ENCODE measurements around the gene NR6A1.

The NR6A1 gene

DNA sequence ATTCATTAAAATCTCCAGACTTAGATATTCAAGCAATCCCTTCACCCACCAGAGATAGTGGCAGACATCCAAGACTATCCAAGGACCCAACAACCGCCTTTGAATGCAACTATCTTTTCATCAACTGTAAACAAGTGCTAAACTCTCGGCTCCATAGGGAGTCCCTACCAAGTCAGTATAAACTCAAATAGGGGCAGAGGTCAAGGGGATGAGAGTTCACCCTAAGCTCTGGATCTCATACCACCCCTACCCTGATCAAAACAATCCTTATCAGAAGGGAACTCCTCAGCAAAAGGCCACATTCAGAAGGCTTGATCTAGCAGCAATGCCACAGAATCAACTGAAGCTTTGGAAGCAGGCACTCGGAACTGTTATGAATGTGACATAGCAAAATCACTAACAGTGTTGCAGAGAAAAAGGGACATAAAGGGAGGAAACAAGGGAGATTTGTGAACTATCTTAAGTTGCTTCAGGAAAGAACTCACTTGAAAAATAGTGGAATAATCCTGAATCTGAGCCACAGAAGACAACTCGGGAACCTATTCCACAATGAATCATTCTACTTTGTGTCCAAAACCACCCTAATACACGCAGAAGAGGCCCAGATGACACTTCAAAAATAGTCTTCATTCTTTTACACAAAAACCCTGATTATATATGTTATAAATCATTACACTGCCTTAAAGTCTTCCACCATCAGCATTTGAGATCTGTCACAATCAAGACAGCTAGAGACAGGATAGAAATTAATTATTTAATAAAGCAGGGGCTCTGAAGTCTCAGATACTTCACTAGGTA, 49.8 kb downstream of the NR6A1 start:
- DNase-seq: no peak

DNA sequence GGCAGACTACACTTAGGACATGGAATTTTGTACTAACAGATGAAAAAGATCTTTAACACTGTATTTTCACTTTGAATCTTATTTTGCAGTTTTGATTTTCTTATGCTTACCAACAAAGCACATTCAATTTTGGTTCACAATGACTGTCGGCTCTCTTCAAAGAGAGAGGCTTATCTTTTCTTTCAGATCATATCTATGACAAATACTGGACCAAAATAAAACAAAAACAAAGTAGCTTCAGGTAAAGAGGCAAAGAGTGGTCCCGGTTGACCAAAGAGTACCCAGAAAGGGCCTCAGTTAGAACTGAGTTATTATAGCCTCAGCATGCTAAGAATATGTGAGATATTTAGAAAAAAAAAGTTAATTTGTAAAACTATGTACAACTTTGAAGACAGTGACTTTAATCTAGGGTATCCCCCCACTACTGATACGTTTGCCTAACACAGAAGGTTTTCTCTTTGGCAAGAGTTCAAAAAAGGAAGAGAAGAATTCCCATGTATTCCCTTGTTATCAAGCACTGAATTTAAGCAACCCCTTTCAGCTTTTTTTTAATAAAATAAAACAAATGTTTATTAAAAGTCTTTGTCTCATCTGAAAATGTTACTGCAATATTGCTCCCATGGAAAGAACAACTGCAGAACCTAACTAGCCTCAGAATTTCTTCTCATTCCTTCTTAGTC, 50.5 kb downstream of the NR6A1 start:
- DNase-seq: no peak

DNA sequence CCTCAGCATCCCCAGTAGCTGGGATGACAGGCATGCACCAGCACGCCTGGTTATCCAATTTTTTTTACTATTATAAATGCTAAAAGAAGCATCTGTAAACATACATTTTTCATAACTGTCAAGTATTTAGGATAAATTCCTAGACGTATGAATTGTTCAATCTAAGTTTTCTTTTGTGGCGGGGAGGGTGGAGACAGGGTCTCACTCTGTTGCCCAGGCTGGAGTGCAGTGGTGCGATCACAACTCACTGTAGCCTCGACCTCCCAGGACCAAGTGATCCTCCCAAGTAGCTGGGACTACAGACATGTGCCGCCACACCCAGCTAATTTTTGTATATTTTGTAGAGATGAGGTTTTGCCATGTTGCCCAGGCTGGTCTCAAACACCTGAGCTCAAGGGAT, 52.2 kb downstream of the NR6A1 start:
- no peak for DNase-seq

DNA sequence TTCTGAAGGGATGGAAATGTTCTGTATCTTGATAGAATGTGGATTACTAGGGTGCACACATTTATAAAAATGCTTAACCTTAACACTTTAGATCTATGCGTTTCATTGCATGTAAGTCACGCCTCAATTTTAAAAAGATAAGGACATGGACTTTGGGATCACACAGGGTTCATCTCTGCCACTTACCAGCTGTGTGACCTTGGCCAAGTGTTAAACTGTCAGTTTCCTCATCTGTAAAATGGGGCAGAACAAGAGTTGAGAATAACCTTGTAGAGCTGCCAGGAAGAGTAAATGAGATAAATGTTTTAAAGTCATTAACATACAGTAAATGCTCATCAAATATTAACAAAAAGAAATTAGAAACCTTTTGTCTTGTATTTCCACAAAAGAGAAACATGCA, 53.5 kb downstream of the NR6A1 start:
- no peak for DNase-seq

DNA sequence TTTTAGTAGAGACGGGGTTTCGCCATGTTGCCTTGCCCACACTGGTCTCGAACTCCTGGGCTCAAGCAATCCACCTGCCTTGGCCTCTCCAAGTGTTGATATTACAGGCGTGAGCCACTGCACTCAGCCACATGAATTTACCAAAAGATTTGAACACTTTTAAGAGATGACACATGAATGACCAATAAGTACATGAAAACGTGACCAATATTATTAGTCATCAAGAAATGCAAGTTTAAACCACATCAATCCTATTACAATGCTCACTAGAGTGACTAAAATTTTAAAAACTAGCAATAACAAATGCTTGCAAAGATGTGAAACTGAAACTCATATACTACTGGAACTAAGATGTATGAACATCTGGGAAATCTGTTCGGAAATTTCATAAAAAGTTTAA, 54.3 kb downstream of the NR6A1 start:
- no peak for DNase-seq

DNA sequence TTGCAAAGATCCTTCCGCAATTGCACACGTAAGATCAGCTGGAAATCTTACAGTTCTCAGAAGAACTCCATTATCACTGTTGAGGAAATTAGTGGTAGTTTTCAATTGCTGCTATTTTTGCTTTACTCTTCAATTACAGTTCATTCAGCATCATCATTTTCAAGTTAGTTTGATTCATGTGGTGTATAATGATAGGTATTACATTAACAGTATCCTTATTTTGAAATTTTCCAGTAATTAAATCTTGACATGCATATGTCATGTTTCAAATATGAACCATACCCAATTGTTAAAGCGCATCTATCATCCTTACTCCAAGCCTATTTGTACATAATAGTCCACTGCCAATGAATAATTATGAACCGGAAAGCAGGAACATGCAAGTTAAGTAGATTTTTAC, 60.3 kb downstream of the NR6A1 start:
- no peak for DNase-seq

DNA sequence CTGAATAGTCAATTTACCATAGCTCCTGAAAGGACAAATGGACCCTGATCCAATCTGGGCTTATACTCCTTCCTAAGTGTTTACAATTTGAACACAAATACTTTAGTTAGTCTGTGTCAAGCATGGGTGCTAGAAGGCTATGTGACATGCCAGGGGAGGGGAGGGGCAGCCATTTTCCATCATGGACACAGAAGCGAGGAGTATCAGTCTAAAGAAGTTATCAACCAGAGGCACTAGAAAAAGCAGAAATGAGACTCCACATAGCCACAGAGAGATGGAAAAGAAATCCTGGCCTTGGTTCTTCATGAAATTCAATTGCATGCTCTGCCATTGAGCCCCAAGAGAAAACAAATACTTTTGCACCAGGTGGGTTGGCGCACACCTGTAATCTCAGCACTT, 61.8 kb downstream of the NR6A1 start:
- no peak for DNase-seq

DNA sequence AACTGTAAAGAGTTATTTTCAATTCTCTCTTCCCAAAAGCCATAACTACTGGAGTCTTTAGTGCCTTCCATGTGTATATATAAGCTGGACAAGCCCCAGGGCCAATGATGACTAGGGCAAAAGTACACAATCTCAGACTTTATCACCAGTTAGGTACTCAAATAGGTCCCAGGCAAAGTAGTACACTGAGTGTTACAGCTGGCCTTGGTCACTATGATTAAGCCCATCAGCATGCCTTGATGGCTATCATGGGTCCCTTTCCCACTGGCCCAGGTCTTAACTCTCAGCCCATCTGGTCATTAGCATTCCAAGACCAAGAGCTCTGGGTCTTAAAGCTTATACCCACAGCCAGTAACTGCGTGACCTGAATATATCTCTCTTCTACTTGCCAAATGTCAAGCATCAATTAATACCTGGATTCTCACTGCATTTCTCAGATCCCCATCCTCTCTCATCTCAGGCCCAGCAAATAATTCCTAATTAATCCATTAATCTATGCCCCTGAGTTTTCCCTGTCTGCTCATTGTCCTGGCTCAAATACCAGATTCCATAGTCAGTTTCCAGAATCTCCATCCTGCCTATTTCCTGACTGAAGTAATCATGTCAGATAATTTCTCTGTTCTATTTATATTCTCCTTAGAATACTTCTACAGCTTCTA, 62.3 kb downstream of the NR6A1 start:
- no peak for DNase-seq

DNA sequence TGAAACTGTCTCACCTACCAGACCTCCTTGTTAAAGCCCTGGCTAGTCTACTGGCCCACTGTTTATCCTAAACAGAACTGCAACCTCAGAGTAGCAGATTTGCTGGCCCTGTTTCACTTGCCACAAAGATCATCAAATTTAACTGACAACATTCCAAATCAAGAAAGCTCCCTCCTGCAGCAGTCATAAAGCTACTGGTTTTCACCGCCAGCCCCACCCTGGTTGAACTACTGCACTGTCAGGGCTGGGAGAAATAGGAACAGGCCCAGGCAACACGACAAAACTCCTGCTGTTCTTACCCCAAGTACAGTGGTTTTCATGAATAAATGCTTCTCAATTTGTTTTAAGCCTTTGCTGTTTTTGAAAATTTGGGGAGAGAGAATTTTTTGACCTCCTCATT, 63.0 kb downstream of the NR6A1 start:
- DNase-seq: no peak

DNA sequence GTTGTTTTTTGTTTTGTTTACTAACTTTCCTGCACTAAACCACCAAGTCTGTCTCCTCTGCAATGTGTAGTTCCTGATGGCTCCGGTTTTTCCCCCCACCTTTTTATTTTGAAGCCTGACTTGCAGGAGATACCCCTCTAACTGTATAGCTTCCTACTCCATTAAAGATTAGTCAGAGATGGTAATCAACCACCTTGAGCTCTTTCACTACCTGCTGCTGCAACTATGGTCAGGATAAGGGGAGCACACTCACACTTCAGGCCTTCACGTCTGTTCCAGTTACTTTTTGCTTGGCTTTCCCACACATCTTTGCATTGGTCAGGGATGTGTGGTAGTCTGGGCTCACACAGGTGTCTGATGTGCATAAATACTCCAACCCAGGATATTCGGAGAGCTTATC, 63.4 kb downstream of the NR6A1 start:
- DNase-seq: no peak

DNA sequence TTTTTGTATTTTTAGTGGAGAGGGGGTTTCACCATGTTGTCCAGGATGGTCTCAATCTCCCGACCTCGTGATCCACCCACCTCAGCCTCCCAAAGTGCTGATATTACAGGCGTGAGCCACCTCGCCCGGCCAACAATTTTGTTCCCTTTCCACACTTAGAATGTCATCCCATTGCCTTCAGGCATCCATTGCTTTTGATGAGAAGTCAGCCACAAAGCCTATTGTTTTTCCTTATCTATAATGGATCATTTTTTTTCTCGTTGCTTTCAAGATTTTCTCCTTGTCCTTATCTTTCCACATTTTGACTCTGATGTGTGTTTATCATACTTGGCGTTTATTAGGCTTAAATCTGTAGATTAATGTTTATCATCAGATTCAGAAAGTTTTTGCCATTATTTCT, 64.4 kb downstream of the NR6A1 start:
- DNase-seq: no peak

DNA sequence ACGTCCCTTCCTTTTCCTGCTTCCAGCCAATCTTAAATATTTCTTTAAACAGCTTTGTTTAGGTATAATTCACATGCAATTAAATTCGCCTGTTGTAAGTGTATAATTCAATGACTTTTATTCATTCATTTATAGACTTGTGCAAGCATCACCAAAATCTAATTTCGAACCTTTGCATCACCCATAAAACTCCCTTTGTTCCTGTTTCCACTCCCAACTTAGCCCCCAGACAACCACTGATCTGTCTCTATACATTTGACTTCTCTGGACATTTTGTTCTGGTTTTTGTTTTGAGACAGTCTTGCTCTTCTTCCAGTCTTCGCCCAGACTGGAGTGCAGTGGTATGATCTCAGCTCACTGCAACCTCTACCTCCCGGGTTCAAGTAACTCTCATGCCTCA, 71.5 kb downstream of the NR6A1 start:
- DNase-seq: no peak

DNA sequence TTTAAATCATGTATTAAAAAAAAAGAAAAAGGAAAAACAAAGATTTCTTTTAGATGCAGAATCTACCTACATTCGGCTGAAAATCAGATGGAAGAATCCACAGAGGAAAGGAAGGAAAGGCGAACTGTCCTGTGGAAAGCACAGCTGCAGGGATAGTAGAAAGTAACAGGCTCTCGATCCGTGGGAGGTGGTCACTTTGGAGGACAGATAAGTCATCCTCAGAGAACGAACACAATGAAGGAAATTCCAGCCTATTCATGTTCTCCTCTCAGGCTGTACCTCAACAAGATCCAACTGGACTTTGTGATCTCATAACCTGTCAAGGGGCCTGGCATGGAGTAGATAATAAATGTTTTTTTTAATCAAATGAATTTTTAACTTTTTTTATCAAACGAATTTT, 72.8 kb downstream of the NR6A1 start:
- DNase-seq: no peak

DNA sequence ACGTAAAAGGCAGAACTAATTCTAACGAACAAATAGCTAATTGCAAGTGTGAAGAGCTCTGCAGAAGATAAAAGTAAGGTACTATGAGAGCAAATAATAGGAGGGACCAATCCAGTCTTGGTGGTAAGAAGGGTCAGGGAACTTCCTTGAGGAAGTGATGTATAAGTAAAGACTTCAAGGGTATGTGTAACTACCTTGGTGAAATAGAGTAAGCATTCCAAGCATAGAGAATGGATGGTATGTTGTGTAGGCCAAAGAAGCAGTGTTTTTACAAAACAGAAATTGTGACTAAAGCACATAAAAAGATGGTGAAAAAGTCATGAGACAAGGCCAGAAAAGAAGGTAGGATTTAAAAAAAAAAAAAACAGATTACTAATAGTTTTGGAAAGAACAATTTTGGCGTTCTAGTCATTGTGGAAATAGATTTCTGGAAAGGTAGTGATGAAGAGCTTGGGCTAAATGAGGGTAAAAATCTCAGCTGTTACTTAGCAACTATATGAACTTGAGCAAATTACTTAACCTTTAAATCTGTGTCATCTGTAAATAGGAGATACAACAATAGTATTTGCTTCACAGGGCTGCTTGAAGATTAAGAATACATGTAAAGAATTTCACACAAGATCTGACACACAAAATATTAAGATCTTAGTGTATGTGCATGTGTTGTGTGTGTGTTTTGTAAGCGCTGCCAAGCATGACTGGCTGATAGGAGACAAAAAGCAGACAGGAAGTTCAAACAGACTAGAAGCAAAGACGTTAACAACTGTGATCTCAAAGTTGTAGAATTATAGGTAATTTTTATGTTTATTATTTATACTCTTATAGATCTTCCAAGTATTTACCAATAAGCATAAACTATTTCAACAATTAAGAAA, 73.5 kb downstream of the NR6A1 start:
- no peak for DNase-seq

DNA sequence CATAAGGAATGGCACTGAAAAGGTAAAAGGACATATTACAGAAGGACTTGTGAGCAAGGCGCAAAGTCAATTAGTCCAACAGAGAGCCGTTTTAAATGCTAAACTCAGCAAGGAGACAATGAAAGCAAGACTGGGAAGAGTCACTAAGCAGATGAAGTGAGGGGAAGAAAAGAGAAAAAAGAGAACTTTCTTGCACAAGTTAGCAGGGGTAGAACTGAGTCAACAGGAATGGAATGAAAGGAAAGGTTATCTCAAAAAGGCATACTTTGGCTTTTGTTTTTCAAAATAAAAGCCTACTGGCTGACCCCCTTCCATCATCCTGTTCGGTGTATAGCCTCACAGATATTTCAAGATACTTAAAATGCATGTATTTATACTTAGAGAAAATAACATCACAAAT, 75.0 kb downstream of the NR6A1 start:
- no peak for DNase-seq

DNA sequence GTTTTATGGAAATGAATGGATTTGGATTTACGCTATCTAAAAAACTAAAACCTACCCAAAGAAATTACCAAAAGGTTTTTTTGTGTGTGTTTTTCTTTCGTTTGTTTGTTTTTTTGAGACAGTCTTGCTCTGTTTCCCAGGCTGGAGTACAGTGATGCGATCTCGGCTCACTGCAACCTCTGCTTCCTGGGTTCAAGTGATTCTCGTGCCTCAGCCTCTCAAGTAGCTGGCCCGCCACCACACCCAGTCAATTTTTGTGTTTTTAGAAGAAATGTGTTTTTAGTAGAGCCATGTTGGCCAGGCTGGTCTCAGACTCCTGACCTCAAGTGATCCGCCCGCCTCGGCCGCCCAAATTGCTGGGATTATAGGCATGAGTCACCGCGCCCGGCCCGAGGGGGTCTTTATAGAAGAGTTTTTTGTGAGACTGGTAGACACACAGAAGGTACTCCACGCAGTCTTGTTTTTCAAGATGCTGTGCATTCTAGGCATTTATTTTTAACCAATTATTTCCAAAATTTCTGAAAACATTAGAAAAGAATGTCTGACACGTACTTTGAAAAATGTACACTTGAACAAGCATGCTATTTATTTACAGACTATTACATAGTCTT, 75.7 kb downstream of the NR6A1 start:
- DNase-seq: no peak

DNA sequence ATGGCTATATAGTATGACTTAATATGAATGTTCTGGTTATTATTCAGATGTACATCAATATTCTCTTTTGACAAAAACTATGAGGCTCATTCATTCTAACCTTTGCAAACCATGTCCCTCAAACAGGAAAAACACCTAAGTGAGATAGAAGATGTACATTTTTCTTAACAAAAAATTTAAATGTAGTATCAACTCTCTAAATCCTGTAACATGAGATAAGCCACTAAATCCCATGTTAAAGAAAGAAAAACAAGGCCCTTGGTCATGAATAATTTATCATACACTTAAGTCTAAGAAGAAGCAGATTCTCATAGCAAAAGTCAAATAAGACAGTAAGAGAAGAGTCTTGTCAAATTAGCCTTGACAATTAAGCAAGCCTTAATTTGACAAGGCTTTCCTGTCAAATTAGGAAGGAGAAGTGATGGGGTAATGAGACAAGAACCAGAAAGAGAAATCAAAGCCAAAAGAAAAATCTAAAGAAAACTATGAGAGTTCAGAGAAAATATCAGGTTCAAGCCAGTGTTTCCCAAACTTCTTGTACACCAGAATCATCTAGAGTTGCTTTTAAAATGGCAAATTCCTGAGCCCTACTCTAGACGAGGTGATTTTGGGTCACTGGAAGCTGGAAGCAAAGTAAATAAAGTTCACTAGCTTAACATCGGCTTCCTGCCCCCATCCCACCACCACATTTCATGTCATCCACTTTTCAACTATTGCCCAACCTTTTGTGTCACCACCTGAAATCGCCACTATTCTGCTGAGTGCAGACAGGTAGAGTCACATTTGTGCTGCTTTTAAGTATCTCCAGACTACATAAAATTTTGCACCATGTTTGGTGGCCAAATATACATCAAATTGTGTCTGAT, 76.5 kb downstream of the NR6A1 start:
- DNase-seq: no peak

DNA sequence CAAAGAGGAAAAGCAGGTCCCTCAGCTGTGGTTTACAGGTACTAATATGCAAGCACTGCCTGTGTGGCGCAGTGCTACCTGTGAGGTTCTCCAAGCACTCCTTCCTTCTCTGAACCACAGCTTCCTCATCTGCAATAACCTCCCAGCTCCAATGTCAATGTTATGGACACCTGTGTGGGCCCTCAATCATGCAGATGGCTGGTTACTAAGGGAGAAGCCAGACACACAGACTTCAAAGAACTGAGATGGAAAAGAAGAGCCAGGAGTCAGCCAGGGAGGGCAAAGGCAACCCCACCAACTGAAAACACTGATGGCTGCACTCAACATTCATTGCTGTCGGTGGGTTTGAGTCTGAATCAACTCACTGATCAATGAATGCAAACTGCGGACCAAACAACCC, 77.7 kb downstream of the NR6A1 start:
- DNase-seq: no peak

DNA sequence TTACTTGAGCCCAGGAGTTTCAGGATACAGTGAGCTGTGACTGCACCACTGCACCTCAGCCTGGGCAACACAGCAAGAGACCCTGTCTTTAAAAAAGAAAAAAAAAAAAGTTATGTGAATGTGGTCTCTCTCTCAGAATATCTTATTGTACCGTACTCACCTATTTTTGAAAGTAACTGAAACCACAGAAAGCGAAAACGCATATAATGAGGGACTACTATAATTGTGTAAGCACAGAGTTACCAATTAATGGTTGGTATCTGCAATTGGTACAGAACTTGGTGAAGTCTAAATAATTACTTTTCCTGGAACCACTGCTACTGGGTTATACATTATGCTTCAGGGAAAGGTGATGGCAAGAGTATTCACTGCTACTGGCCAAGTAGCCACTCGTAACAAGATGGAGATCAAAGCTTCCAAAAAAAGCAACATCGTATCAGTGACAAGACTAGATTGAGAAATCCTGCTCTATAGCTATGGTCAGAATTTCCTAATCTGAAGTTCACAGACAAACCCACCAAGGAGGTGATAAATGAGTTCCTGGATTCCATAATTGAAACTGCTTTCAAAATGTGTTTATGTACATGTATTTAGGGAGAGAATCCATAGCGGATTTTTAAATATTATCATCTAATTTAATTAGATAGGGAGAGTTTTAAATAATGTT, 82.7 kb downstream of the NR6A1 start:
- DNase-seq: no peak

DNA sequence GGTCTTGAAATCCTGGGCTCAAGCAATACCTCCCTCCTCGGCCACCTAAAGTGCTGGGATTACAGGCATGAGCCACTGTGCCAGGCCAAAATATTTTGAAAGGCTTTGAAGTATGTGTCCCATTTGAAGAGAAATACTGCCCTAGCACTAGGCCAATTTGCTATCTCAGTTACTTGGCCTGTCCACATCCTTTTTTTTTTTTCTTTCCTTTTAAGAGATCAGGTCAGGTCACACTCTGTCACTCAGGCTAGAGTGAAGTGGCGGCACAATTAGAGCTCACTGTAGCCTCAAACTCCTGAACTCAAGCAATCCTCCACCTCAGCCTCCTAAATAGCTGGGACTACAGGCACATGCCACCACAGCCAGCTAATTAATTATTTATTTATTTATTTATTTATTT, 84.2 kb downstream of the NR6A1 start:
- DNase-seq: no peak

DNA sequence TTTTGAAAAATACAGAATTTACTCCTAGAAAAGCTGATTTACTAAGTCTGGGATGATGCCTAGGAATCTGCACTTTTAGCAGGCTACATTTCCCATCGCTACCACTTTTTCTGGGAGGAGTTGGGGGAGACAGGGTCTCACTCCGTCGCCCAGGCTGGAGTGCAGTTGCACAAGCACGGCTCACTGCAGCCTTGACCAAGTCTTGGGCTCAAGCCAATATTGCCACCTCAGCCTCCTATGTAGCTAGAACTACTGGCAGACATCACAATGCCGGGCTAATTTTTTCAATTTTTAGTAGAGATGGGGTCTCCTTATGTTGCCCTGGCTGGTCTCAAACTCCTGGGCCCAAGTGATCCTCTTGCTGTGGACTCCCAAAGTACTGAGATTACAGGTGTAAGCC, 85.9 kb downstream of the NR6A1 start:
- no peak for DNase-seq
